Spleen (tissue), 11 donors: ENCODE data around the gene YIPF5. TPM values are rescaled to one million over a fixed set of nuclear protein-coding genes. Genes with fewer than 3 reads are reported as not detected.

Source experiments
- DNase-seq: peaks from one replicate; pipeline ENCODE4 v3.0.0-alpha.2; 2020
- H3K27ac ChIP-seq, 8 donors: fragments of 200-600 bp; sonication (generic) in 7 of 8; 1 replicate in 4 of 8; 2 replicates in 4 of 8; pipeline versions ENCODE4 v1.5.0 to v1.8.0; 2016 to 2021; ENCODE audit warnings: inconsistent platforms in 4 of 8, mild to moderate bottlenecking in 4 of 8, moderate library complexity in 1 of 8
- H3K27me3 ChIP-seq, 7 donors: fragments of 200-600 bp; sonication (generic) in 6 of 7; replicated peaks in 1 of 7; 1 replicate in 4 of 7; 2 replicates in 3 of 7; pipeline versions ENCODE4 v1.5.0 to v1.8.0; 2016 to 2021; ENCODE audit warnings: inconsistent platforms in 3 of 7, mild to moderate bottlenecking in 1 of 7
- H3K36me3 ChIP-seq, 6 donors: fragments of 200-600 bp; sonication (generic) in 5 of 6; 1 replicate in 4 of 6; 2 replicates in 2 of 6; pipeline versions ENCODE4 v1.5.0 to v1.8.0; 2016 to 2021; ENCODE audit warnings: inconsistent platforms in 2 of 6
- H3K4me1 ChIP-seq, 6 donors: fragments of 200-600 bp; sonication (generic) in 5 of 6; 1 replicate in 3 of 6; 2 replicates in 3 of 6; pipeline versions ENCODE4 v1.5.0 to v1.8.0; 2016 to 2021; ENCODE audit warnings: inconsistent platforms in 3 of 6
- H3K4me3 ChIP-seq, 8 donors: fragments of 200-600 bp; sonication (generic) in 7 of 8; 1 replicate in 4 of 8; 2 replicates in 4 of 8; pipeline versions ENCODE4 v1.5.0 to v1.8.0; 2016 to 2021; ENCODE audit warnings: inconsistent platforms in 4 of 8, mild to moderate bottlenecking in 4 of 8, moderate library complexity in 2 of 8
- H3K9me3 ChIP-seq, 8 donors: fragments of 200-600 bp; sonication (generic) in 7 of 8; 1 replicate in 4 of 8; 2 replicates in 4 of 8; pipeline versions ENCODE4 v1.5.0 to v1.8.0; 2016 to 2021; ENCODE audit warnings: inconsistent platforms in 4 of 8
- CTCF ChIP-seq, 11 experiments: fragments of 200-600 bp in 7 of 11; fragments of 450-650 bp in 4 of 11; sonication (generic) in 4 of 11; IDR thresholded peaks in 8 of 11; conservative IDR thresholded peaks in 3 of 11; 1 replicate in 7 of 11; 2 replicates in 4 of 11; pipeline versions ENCODE4 v1.4.0 to v1.8.0; 2016 to 2021; ENCODE audit warnings: antibody characterized with exemption in 11 of 11, inconsistent platforms in 4 of 11, mild to moderate bottlenecking in 1 of 11
- POLR2A ChIP-seq, 3 donors: fragments of 450-650 bp; IDR thresholded peaks; one replicate each; pipeline ENCODE4 v1.5.1; 2017; ENCODE audit warnings: antibody characterized with exemption in 3 of 3, mild to moderate bottlenecking in 1 of 3
- POLR2AphosphoS5 ChIP-seq, 3 donors: sonication (generic); formaldehyde crosslinking; IDR thresholded peaks; one replicate each; pipeline ENCODE4 v1.5.1; 2017; ENCODE audit warnings: antibody characterized with exemption in 3 of 3
- WGBS, 5 donors: extraction: QIAGEN DNeasy Blood & Tissue Kit in 3 of 5; methylation state at CpG; one replicate each; pipeline versions ENCODE4 v1.1.5 to v1.1.7; 2013 to 2018; 5-methylcytosine and 5-hydroxymethylcytosine counted together
- intact Hi-C: fragments of 100-400 bp; cut with DNase I; formaldehyde crosslinking; loops from one replicate; pipeline ENCODE4 v1.15.0; 2023; ENCODE audit warnings: low total_unique reads
- polyA plus RNA-seq, 3 donors: library from polyadenylated mRNA; stranded (reverse); fragments of 200-250 nt; gene quantifications; one replicate each; pipeline ENCODE4 v1.2.1, GENCODE V29; 2013
- total RNA-seq, 7 donors: library from RNA; depleted of rRNA in 3 of 7; stranded (reverse); fragments of >200 nt in 3 of 7; fragmentation: NEBNext Ultra II Directional in 4 of 7; extraction: Animal tissue kit (Norgen Biotek cat#: 25700) in 4 of 7; gene quantifications; one replicate each; pipeline versions ENCODE4 v1.1.0 to v1.2.1, GENCODE V29; 2016 to 2021
- donor health status: healthy with polysubstance abuse.
- donor health status: DM: no; HTN: no; CAD: no; lungs with moderate emphysema.
- donor health status: DM: no; HTN: no; CAD: no.
- donor health status: Bipolar disorder and iron deficiency.
- donor health status: healthy.
- donor health status: DM: no; HTN: no; CAD: no.
- donor health status: DM: yes; HTN: yes; CAD: no.

Gene YIPF5
- total and polyA plus RNA-seq, 10 donors: 8.2 to 39.5 (median 29.9) TPM

DNA sequence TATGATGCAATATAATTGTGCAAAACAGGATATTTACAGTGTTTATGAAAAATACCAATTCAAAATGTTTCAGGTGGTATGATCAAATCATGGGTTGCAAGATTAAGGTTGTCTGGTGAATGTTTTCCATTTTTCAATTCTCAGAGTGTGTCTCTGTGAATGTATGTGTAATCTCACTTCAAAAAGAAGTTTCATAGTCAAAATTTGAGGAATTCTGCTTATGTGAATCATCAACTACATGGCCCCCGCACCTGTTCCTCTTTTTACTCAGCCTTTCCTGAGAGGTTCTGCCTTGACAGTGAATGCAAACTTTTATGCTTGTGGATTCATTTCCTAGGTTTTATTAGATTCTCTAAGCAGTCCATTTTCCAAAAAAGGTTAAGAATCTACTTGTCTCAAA lies 32.3 kb upstream of the YIPF5 start:
- intact Hi-C loops: loop anchor here (10.0 kb wide), 1 partner anchor 1622 kb away; no protein-coding TSS in a partner anchor
- 26 to 57% (median 41%) methylated on average over 1 of the region's 1 CpG for WGBS, 5 donors
- no peak overlapping the region for H3K27ac ChIP-seq
- no peaks in the 10 kb centered on the region for H3K9me3 ChIP-seq
- H3K4me1 ChIP-seq: peaks cover 0 to 8% (median 4%) of the 10 kb centered on the region in 6 donors
- TF ChIP-seq CTCF (IDR thresholded peaks at IDR 0.05 in 8 of 11, conservative IDR thresholded peaks at IDR 0.05 in 3 of 11) (no peak), POLR2AphosphoS5 (IDR thresholded peaks at IDR 0.05) (no peak), POLR2A (IDR thresholded peaks at IDR 0.05) (no peak)
- DNase-seq: no peak
- H3K4me3 ChIP-seq: no peak overlapping the region
- no peaks in the 10 kb centered on the region for H3K36me3 ChIP-seq
- peaks cover 0 to 64% (median 26%) of the 10 kb centered on the region in 7 donors for H3K27me3 ChIP-seq

DNA sequence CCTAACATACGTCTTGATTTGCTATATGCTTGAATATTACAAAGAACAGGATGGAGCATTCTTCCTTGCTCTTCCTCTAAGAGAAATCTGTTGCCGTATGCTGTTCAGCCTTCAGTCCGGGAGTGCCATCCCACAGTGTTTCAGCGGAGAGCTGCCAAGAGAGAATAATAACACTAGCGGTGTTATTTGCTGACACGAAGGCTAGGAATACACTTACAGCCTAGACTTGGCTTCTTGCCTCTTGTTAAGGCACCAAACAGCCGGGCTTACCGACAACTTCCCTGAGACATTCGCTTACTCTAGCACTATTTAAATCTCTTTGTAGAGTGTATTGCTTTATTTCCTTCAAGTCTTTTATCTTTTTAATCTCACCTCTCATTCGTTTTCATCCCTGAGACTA lies 31.6 kb upstream of the YIPF5 start:
- Histone ChIP-seq H3K36me3 (no peaks in the 10 kb centered on the region), H3K27me3 (peaks cover 0 to 58% (median 26%) of the 10 kb centered on the region in 7 donors), H3K4me1 (peaks cover 0 to 8% (median 4%) of the 10 kb centered on the region in 6 donors), H3K27ac (no peak overlapping the region), H3K9me3 (no peaks in the 10 kb centered on the region), H3K4me3 (no peak overlapping the region)
- DNase-seq: no peak
- 55 to 70% (median 63%) methylated on average over 10 of the region's 10 CpGs for WGBS, 5 donors
- intact Hi-C loops: loop anchor here (10.0 kb wide), 1 partner anchor 1623 kb away; no protein-coding TSS in a partner anchor
- TF ChIP-seq POLR2A (IDR thresholded peaks at IDR 0.05) (no peak), CTCF (IDR thresholded peaks at IDR 0.05 in 8 of 11, conservative IDR thresholded peaks at IDR 0.05 in 3 of 11) (no peak), POLR2AphosphoS5 (IDR thresholded peaks at IDR 0.05) (no peak)

DNA sequence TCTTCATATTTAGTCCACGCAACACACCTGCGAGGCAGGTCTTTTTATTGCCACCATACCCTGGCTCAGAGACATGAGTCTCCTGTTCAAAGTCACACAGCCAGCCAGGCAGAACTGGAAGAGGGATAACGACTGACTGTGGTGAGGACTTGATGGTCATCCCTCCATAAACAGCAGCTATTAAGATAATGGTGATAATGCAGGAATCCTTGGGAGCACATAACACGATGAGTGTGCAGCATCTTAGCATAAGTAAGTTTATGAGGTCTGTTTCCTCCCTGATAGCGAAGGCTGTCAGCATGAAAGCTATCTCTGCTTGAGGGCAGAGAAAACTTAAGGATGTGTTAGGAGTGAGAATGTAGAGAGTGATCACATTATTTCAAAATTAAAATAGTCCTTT lies 31.1 kb upstream of the YIPF5 start:
- 52 to 64% (median 58%) methylated on average over 5 of the region's 5 CpGs for WGBS, 5 donors
- no peak overlapping the region for H3K27ac ChIP-seq
- intact Hi-C loops: loop anchor here (10.0 kb wide), 1 partner anchor 1623 kb away; no protein-coding TSS in a partner anchor
- TF ChIP-seq CTCF (IDR thresholded peaks at IDR 0.05 in 8 of 11, conservative IDR thresholded peaks at IDR 0.05 in 3 of 11): no peak
- no peak overlapping the region for H3K4me3 ChIP-seq
- peaks cover 0 to 53% (median 26%) of the 10 kb centered on the region in 7 donors for H3K27me3 ChIP-seq
- H3K4me1 ChIP-seq: peaks cover 0 to 8% (median 4%) of the 10 kb centered on the region in 6 donors
- no peaks in the 10 kb centered on the region for H3K36me3 ChIP-seq
- no peak for DNase-seq
- H3K9me3 ChIP-seq: no peaks in the 10 kb centered on the region

DNA sequence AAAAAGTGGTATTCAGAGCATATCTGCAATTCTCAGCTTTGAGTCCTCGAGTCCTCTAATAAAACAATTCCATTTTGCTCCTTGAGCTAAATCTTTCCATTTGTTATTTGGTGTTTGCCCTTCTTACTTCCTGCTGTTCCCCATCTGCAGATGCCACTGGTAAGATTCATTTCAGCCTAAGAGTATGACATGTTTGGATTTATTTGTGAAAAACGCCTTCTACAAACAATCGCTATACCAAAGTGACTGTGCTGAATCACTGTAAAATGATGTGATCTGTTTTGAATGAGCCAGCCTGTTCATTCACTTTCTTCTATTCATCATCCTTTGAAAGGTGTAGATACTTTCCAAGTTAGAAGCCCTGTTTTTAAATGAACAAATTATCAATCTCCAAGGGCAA lies 27.9 kb upstream of the YIPF5 start:
- Histone ChIP-seq H3K9me3 (no peaks in the 10 kb centered on the region), H3K4me3 (no peak overlapping the region), H3K27ac (no peak overlapping the region), H3K4me1 (no peaks in the 10 kb centered on the region), H3K36me3 (no peaks in the 10 kb centered on the region), H3K27me3 (peaks cover 0 to 28% (median 0%) of the 10 kb centered on the region in 7 donors)
- 78 to 87% (median 82%) methylated on average over 3 of the region's 3 CpGs for WGBS, 5 donors
- TF ChIP-seq CTCF (IDR thresholded peaks at IDR 0.05 in 8 of 11, conservative IDR thresholded peaks at IDR 0.05 in 3 of 11) (no peak), POLR2AphosphoS5 (IDR thresholded peaks at IDR 0.05) (no peak), POLR2A (IDR thresholded peaks at IDR 0.05) (no peak)
- intact Hi-C loops: no loop called here
- DNase-seq: no peak
